Ammon's horn (tissue), 1 donor: Measurements from ENCODE around the gene MIDN.

Experiments used
- DNase-seq: peaks from one replicate; pipeline ENCODE4 v3.0.0-alpha.2; 2016; ENCODE audit warnings: low spot score

MIDN gene

DNA sequence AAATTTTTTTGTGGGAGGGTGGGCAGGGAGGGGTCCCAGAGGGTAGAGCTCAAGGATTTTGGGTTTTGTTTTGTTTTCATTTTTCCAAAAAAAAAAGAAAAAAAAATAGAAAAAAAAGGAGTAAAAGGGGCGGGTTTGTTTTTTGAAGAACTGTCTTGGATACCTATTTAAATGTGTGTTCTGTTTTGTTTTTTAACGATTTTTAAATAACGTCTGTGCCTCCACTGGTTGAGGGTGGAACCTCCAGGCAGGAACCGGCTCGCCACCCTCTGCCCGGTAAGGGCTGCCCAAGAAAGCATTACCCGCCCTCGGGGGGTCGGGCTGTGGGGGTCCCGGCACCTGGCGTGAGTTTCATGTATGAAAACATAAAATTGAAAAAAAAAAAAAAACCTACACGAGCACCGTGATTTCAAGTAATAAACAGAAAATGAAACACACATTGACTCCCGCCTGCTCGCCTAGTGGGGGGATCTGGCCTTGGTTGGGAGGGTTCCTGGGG is 10.4 kb downstream of the MIDN start:
- DNase-seq, result no peak

- DNase-seq, result no peak
Measured at GRCh38 chr19:1259206-1259875, 11.0 kb downstream of the MIDN start.

GRCh38 chr19:1259876-1260748 is 11.7 kb downstream of the MIDN start:
- DNase-seq, result no peak

- peak; percentile 97 for DNase-seq
Measured at GRCh38 chr19:1260749-1261537, 12.6 kb downstream of the MIDN start.

DNA sequence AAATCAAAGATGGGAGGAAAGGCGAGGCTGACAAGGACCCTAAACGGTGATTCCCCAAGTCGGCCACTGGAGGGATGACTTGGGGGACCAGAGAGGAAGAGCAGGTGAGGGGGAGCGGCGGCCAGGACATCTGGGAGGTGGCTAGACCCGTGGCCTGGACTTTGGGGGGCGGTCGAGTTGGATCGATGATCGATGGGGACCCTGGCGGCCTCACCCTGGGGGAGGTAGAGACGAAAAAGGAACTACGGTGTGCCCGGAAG is 13.1 kb downstream of the MIDN start:
- no peak for DNase-seq

DNA sequence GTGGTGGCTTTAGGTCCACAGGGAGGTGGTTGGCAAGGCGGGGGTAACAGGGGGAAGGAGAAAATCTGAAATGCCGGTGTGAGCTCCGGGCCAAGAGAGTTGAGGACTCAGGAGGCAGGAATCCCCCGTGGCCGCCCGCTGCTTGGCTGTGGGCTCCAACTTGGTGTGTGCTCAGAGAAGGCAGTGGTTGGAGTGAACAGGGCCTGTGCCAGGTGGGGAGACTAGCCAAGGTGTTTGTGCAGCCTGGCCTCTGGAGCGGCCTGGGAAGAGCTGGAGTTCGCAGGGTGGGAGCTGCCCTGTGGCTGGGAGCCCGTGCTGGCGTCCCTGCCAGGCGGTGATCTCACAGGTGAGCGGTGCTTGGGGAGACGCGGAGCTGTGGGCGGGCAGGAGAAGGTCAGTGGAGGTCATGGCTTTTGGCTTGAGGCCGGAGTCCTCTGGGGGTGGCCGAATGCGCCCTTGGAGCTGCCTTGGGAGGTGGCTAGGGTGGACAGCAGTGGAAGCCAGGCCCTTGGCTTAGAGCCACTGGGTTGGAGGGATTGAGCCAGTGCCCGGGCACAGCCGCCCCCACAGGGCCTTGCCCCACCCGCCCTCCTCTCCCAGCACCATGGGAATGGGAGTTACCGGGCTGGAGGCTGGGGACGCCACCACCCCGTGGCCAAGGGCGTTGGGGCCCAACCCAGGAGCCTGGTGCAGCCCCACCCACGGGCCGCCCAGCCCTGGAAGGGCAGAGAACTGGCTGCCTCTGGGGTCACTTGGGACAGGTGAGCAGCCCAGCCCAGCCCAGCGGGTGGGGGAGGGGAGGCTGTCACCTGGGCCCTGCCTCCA is 13.6 kb downstream of the MIDN start:
- DNase-seq, result peak; percentile 53

- DNase-seq, result no peak
Measured at GRCh38 chr19:1262623-1263123, 14.3 kb downstream of the MIDN start.

GRCh38 chr19:1263188-1263587 is 14.8 kb downstream of the MIDN start:
- DNase-seq, result no peak

- DNase-seq, result no peak
Measured at GRCh38 chr19:1264801-1265614, 16.6 kb downstream of the MIDN start.

- no peak for DNase-seq
Measured at GRCh38 chr19:1265615-1266128, 17.3 kb downstream of the MIDN start.

DNA sequence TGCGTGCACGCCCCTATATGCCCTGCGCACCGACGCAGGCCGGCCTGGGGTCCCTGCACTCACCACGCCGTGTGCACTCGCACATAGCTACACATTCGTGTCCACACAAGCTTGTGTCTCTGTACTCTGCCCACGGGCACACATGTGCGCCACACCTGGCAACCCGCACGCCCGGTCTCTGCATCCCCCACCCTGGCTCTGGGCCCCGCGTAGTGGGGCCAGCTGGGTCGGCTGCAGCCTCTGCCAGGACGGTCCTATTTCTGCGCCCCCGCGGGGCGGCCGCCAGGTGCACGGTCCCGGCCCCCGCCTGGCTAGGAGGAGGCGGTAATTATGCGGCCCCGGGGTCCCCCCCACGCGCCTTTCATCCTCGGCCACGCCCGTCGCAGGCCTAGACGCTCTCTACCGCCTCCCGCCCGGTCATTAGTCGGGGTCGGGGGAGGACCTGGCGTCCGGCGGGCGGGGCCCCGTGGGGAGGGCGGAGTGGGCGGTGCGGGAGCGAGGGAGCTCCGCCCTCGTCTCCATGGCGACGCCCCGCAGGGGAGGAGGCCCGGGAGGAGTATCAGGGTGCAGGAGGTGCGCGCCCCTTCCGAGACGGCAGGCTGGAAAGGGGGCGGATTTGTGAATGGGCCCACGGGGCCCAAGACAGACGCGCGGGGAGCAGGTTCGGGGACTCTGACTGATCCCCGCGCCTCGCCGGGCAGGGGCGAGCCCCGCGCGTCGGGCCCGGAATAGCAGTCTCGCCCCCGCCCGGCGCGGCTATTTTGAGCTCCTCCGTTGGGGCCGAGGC is 17.9 kb downstream of the MIDN start:
- DNase-seq, result peak; percentile 82

DNA sequence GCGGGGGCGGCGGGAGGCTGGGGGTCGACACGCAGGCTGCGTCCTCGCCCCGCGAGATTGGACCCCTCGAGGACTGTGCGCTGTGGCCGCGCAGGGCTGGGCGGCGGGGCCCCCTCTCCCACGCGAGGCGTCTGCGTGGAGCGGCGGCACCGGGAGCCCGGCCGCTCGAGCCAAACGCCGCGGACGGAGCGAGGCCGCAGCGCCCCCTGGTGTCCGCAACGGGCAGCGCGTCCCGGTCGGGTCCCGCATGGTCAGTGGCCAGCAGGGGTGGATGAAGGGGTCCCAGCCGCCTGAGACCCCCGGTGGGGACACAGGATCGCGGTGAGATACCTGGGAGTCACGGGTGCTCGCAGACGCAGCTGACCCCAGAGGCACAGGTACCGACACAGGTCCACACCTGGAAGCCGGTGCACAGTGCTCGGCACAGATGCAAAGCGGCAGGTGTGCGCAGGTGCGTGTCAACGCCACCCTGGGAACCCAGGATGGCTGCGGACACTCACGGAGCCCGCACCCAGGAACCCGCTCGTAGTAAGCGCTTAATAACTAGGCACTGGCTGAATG is 18.6 kb downstream of the MIDN start:
- no peak for DNase-seq

DNA sequence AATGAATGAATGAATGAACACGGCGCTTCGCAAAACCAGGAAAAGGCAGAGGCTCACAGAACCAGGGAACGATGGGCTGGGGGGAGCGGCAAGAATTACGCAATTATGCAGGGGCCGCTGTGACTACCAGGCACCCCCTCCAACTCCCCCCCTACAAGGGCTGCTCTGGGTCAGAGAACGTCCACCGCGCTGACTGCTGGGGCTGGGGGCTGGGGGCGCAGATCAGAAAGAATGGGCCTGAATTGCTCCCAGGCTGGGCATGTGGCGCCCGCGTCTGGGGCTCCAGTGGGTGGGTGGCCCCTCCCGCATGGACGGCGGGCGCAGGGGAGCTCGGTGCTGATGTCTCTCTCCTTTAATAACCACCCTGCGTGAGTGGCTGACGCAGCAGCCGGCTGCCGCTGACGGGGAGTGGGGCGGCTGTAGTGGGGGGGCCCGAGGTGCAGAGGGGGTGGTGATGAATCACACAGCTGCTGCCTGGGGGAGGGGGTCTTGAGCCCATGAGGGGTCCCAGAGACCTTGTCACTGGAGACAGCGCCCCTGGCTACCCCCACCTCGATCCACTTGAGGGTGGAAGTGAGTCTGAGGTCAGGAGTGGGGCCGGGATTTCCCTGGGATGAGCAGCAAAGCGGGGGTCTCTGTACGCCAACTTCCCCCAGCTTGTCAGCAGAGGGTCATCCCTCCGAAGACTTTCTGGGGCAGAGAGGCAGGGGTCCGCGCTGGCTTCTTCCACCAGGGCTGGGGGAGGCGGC is 19.3 kb downstream of the MIDN start:
- DNase-seq, result no peak

DNA sequence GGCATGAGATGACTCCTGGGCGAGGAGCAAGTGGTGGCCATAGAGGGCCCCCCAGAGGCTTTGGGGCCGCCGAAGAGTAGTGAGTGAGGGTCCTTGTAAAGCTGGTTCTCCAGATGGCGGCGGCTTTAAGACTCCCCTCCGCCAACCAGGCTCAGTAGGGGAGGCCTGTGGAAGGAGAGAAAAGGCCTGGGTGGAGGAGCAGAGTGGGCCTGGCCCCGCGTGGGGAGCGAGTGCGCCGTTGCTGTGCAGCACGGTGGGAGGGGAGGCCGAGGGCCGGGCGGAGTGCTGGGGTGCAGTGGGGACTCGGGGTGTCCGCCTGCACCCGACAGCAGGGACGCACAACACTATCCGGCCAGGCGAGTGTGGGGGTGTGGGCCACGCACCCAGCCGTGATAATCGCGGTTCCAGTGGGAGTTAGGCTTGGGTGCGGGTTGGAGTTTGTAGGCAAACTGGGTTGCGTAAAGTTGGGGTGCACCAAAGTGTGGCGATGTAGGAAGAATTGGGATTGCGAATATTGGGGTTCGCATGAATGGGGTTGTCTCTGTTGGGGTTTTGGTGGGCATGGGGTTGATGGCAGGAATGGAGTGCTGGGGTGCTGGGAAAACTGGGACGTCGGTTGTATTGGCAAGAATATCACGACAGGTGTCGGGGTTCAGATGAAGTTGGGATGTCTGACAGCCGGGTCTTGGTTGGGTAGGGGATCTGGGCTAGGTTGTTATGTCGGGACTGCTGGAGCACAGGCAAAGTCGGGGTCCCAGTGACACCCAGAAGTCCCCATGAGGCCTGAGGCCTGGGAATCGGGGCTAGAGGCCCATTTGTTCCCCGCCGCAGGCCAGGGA is 20.1 kb downstream of the MIDN start:
- DNase-seq, result no peak

DNA sequence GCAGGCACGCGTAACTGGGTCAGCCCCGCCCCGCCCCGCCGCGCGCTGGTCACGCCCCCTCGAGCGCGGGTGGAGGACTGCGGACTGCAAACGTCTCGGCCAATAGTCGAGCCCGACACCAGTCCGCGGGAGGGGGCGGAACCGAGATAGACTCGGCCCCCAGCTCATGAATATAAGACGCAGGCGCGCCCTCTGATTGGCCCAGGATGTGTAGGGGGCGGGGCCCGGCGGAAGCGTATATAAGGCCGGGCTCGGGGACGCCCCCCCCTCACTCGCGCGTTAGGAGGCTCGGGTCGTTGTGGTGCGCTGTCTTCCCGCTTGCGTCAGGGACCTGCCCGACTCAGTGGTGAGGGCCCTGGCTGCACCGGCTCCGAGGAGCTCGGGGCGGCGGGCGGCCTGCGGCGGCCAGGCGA is 20.7 kb downstream of the MIDN start, which contains the start of gene CIRBP:
CIRBP (plus strand) TSS at position 268 of the 413 bp plus-strand sequence. CDS start 1,602 bp downstream, outside the sequence.
- peak; percentile 100 for DNase-seq

DNA sequence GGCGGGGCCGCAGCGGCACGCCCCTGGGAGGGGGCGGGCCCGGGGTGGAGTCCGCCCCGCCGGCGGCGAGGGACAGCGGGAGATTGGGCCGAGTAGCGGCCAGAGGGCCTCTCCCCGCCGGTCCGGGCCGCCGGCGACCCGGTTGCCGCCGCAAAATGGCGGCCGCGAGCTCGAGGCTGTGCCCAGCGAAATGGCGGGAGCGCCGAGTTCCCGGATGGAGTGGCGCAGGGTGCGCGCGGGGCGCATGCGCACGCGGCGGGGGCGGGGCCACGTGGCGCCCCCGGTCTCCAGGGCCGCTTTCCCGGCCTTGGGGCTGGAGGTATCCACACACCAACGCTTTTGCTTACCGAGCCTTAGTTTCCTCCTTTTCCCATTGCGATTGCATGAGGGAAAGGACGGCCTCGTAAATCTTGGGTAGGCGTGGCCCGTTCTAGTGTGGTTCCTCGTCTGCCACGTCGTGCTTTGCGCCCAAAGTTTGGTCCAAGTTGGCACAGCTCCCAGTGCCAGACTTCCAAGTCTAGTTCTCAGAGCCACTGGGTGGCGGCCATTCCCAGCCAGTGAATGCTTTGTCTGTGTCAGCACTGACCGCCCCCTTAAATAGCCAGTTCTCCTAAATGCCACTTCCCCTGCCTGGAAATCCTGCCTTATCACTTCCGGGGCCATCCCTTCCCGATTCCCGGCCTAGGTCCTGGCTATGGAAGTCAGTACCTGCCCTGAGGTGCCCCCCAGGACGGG is 21.3 kb downstream of the MIDN start:
- DNase-seq, result peak; percentile 86
